HEK293 (cell line): ENCODE measurements around the gene LRBA.

ENCODE experiments used
- CTCF ChIA-PET: fragments of 350-600 bp; formaldehyde crosslinking; extraction: SDS; loops from one replicate; lab custom pipeline; 2021; ENCODE audit warnings: antibody characterized with exemption; lab: Yijun Ruan, JAX
- POLR2A ChIA-PET: fragments of 300-600 bp; formaldehyde crosslinking; extraction: SDS; loops from one replicate; lab custom pipeline; 2020; ENCODE audit warnings: antibody characterized with exemption, inconsistent platforms; lab: Yijun Ruan, JAX
- H3K27ac ChIP-seq: fragments of 200-500 bp; sonication (Bioruptor generic); 2 replicates; pipeline ENCODE4 v1.5.1; 2014; ENCODE audit warnings: low read depth, low read length, control low read depth, inconsistent platforms; ENCODE audit errors: extremely low read depth
- H3K36me3 ChIP-seq, 2 experiments: fragments of 200-500 bp in 1 of 2; sonication (Bioruptor generic) in 1 of 2; 1 replicate in 1 of 2; 2 replicates in 1 of 2; pipeline ENCODE4 v1.5.1; 2014 to 2017; ENCODE audit warnings: inconsistent platforms in 2 of 2, low read length in 2 of 2; ENCODE audit not compliant: control insufficient read depth in 2 of 2, insufficient read depth in 1 of 2
- H3K4me1 ChIP-seq: fragments of 200-500 bp; sonication (Bioruptor generic); 2 replicates; pipeline ENCODE4 v1.5.1; 2014; ENCODE audit warnings: mild to moderate bottlenecking, low read length, inconsistent platforms; ENCODE audit not compliant: control insufficient read depth, insufficient read depth
- H3K4me3 ChIP-seq: 2 replicates; pipeline ENCODE4 v1.5.1; 2011; ENCODE audit warnings: low read depth, mild to moderate bottlenecking, control low read depth, low read length, moderate library complexity
- H3K9me3 ChIP-seq: fragments of 200-500 bp; sonication (Bioruptor generic); 2 replicates; pipeline ENCODE4 v1.5.1; 2014; ENCODE audit warnings: low read depth, low read length, inconsistent platforms; ENCODE audit not compliant: control insufficient read depth, insufficient read depth
- FEZF1 ChIP-seq: fragments of 450-650 bp; formaldehyde crosslinking; IDR thresholded peaks from 2 replicates; pipeline ENCODE4 v1.5.1; 2016; ENCODE audit warnings: missing biosample characterization, missing genetic modification characterization
- GFI1B ChIP-seq: fragments of 450-650 bp; formaldehyde crosslinking; IDR thresholded peaks from 2 replicates; pipeline ENCODE4 v1.5.1; 2016; ENCODE audit warnings: missing biosample characterization, missing genetic modification characterization
- GLI2 ChIP-seq: fragments of 450-650 bp; formaldehyde crosslinking; IDR thresholded peaks from 2 replicates; pipeline ENCODE4; 2017; ENCODE audit warnings: missing biosample characterization, missing genetic modification characterization, low read depth, borderline replicate concordance
- REST ChIP-seq: fragments of 450-650 bp; formaldehyde crosslinking; IDR thresholded peaks from 2 replicates; pipeline ENCODE4 v1.5.1; 2016; ENCODE audit warnings: missing biosample characterization, missing genetic modification characterization
- TRIM28 ChIP-seq: IDR thresholded peaks from 2 replicates; pipeline ENCODE4 v1.6.1; 2011; ENCODE audit warnings: low read length, control low read depth, borderline replicate concordance
- ZBTB20 ChIP-seq: fragments of 450-650 bp; formaldehyde crosslinking; IDR thresholded peaks from 2 replicates; pipeline ENCODE4 v1.5.1; 2016; ENCODE audit warnings: missing biosample characterization, missing genetic modification characterization
- ZBTB44 ChIP-seq: fragments of 450-650 bp; IDR thresholded peaks from 2 replicates; pipeline ENCODE4 v1.5.1; 2018; ENCODE audit warnings: missing biosample characterization, mild to moderate bottlenecking, missing genetic modification characterization
- ZBTB8A ChIP-seq: fragments of 450-650 bp; formaldehyde crosslinking; IDR thresholded peaks from 2 replicates; pipeline ENCODE4 v1.5.1; 2016; ENCODE audit warnings: missing biosample characterization, missing genetic modification characterization
- ZNF174 ChIP-seq: fragments of 450-650 bp; formaldehyde crosslinking; IDR thresholded peaks from 2 replicates; pipeline ENCODE4 v1.5.0; 2017; ENCODE audit warnings: missing biosample characterization, mild to moderate bottlenecking, missing genetic modification characterization
- ZNF19 ChIP-seq: fragments of 450-650 bp; formaldehyde crosslinking; IDR thresholded peaks from 2 replicates; pipeline ENCODE4; 2016; ENCODE audit warnings: missing biosample characterization, missing genetic modification characterization, low read depth
- ZNF211 ChIP-seq: fragments of 450-650 bp; formaldehyde crosslinking; IDR thresholded peaks from 2 replicates; pipeline ENCODE4 v1.5.1; 2016; ENCODE audit warnings: low read depth, missing biosample characterization, missing genetic modification characterization
- ZNF433 ChIP-seq: fragments of 450-650 bp; formaldehyde crosslinking; IDR thresholded peaks from 2 replicates; pipeline ENCODE4 v1.5.1; 2016; ENCODE audit warnings: missing biosample characterization, missing genetic modification characterization, low read depth
- ZNF513 ChIP-seq: fragments of 450-650 bp; IDR thresholded peaks from 2 replicates; pipeline ENCODE4 v1.5.1; 2018; ENCODE audit warnings: missing biosample characterization, missing genetic modification characterization
- ZNF558 ChIP-seq: fragments of 450-650 bp; formaldehyde crosslinking; IDR thresholded peaks from 2 replicates; pipeline ENCODE4 v1.5.1; 2016; ENCODE audit warnings: missing biosample characterization, missing genetic modification characterization
- ZNF596 ChIP-seq: fragments of 450-650 bp; IDR thresholded peaks from 2 replicates; pipeline ENCODE4 v1.5.0; 2018; ENCODE audit warnings: missing biosample characterization, mild to moderate bottlenecking, missing genetic modification characterization, moderate library complexity
- ZNF610 ChIP-seq: fragments of 450-650 bp; formaldehyde crosslinking; IDR thresholded peaks from 2 replicates; pipeline ENCODE4 v1.5.1; 2016; ENCODE audit warnings: missing biosample characterization, missing genetic modification characterization, borderline replicate concordance
- ZNF707 ChIP-seq: fragments of 450-650 bp; formaldehyde crosslinking; IDR thresholded peaks from 2 replicates; pipeline ENCODE4 v1.5.1; 2016; ENCODE audit warnings: missing biosample characterization, missing genetic modification characterization
- ZSCAN18 ChIP-seq: fragments of 450-650 bp; formaldehyde crosslinking; IDR thresholded peaks from 2 replicates; pipeline ENCODE4 v1.5.1; 2016; ENCODE audit warnings: missing biosample characterization, missing genetic modification characterization
- TF ChIP-seq, protein P1 (sequence below): fragments of 450-650 bp; formaldehyde crosslinking; IDR thresholded peaks from 2 replicates; pipeline ENCODE4 v1.5.1; 2017; ENCODE audit warnings: missing biosample characterization, missing genetic modification characterization
- TF ChIP-seq, protein P2 (sequence below): fragments of 450-650 bp; formaldehyde crosslinking; IDR thresholded peaks from 2 replicates; pipeline ENCODE4 v1.5.1; 2016; ENCODE audit warnings: missing biosample characterization, missing genetic modification characterization

The LRBA gene

DNA sequence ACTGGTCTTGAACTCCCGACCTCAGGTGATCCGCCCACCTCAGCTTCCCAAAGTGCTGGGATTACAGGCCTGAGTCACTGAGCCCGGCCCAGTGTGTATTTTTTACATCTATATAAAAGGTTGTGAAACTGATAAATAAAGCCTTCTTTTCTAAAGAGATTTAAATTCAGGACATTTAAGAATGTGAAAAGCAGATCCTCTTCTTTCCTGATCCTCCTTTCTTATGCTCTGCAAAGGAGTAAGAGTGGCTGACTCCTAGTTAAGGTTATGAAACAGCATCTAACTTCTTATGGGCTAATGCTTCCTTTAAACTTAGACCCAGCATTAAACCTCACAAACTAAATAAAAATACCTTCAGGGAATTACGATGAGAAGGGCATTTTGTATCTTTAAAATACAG lies 630.8 kb downstream of the LRBA start:
- no peaks in the 10 kb centered on the region for H3K9me3 ChIP-seq
- H3K4me3 ChIP-seq = no peak overlapping the region
- TF ChIP-seq ZNF513 (tag by site-specific recombination) (no peak), ZNF707 (tag by site-specific recombination) (no peak), REST (no peak), ZSCAN18 (tag by site-specific recombination) (no peak), ZNF433 (tag by site-specific recombination) (no peak)
- CTCF ChIA-PET = interaction anchor here (0.6 kb wide), 1 partner anchor 30 kb away, joined by 4 read pairs; no protein-coding TSS in a partner anchor
- H3K4me1 ChIP-seq = no peaks in the 10 kb centered on the region
- H3K27ac ChIP-seq = no peak overlapping the region
- POLR2A ChIA-PET = no interaction called here
- no peaks in the 10 kb centered on the region for H3K36me3 ChIP-seq

DNA sequence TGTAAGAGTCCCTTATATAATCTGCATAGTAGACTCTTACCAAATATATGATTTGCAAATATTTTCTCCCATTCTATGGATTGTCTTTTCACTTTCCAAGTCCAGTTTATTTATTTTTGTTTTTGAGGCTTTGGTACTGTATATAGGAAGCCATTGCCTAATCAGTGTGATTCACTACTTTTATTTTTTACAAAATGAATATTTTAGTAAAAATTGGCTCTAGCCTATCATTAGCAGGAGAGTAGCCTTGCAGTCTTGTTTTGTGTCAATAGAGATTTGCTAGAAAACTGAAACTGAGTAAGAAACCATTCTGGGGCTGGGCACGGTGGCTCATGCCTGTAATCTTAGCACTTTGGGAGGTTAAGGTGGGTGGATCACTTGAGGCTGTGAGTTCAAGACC lies 633.1 kb downstream of the LRBA start:
- Histone ChIP-seq H3K27ac (no peak overlapping the region), H3K4me1 (no peaks in the 10 kb centered on the region), H3K36me3 (no peaks in the 10 kb centered on the region), H3K4me3 (no peak overlapping the region), H3K9me3 (no peaks in the 10 kb centered on the region)
- POLR2A ChIA-PET = no interaction called here
- CTCF ChIA-PET = no interaction called here
- TF ChIP-seq ZNF211 = no peak
- no peak for TF ChIP-seq ZBTB8A (tag by site-specific recombination)
- no peak for TF ChIP-seq REST
- TF ChIP-seq ZNF558 = no peak
- no peak for TF ChIP-seq ZBTB44 (tag by site-specific recombination)
- no peak for TF ChIP-seq GLI2 (tag by site-specific recombination)
- no peak for TF ChIP-seq GFI1B (tag by site-specific recombination)
- TF ChIP-seq, protein P1, sequence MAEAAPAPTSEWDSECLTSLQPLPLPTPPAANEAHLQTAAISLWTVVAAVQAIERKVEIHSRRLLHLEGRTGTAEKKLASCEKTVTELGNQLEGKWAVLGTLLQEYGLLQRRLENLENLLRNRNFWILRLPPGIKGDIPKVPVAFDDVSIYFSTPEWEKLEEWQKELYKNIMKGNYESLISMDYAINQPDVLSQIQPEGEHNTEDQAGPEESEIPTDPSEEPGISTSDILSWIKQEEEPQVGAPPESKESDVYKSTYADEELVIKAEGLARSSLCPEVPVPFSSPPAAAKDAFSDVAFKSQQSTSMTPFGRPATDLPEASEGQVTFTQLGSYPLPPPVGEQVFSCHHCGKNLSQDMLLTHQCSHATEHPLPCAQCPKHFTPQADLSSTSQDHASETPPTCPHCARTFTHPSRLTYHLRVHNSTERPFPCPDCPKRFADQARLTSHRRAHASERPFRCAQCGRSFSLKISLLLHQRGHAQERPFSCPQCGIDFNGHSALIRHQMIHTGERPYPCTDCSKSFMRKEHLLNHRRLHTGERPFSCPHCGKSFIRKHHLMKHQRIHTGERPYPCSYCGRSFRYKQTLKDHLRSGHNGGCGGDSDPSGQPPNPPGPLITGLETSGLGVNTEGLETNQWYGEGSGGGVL = no peak
- no peak for TF ChIP-seq ZNF19 (tag by site-specific recombination)
- TF ChIP-seq ZBTB20 = no peak
- TF ChIP-seq FEZF1 (tag by site-specific recombination) = no peak
- TF ChIP-seq, protein P2, sequence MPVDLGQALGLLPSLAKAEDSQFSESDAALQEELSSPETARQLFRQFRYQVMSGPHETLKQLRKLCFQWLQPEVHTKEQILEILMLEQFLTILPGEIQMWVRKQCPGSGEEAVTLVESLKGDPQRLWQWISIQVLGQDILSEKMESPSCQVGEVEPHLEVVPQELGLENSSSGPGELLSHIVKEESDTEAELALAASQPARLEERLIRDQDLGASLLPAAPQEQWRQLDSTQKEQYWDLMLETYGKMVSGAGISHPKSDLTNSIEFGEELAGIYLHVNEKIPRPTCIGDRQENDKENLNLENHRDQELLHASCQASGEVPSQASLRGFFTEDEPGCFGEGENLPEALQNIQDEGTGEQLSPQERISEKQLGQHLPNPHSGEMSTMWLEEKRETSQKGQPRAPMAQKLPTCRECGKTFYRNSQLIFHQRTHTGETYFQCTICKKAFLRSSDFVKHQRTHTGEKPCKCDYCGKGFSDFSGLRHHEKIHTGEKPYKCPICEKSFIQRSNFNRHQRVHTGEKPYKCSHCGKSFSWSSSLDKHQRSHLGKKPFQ (tag by site-specific recombination) = no peak
- no peak for TF ChIP-seq TRIM28
- no peak for TF ChIP-seq ZNF610 (tag by site-specific recombination)
- TF ChIP-seq ZNF174 (tag by site-specific recombination) = no peak
- no peak for TF ChIP-seq ZNF596 (tag by site-specific recombination)
